ENCODE results near the gene MAP6.
"Not testable (repeated sequence)": the region's sequence is repeated elsewhere in the genome, so short reads cannot be mapped to it uniquely, and the experiment has no call there.

MAP6 gene

DNA sequence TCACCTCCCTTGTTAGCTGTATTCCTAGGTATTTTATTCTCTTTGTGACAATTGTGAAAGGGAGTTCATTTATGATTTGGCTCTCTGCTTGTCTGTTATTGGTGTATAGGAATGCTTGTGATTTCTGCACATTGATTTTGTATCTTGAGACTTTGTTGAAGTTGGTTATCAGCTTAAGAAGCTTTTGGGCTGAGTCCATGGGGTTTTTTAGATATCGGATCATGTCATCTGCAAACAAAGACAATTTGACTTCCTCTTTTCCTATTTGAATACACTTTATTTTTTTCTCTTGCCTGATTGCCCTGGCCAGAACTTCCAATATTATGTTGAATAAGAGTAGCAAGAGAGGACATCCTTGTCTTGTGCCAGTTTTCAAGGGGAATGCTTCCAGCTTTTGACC lies 15.0 kb upstream of the MAP6 start:
- no CpG with 5 or more reads among the region's 1 CpG for WGBS (ENCODE audit: extremely low coverage, insufficient coverage, insufficient read length)
- H4K12ac ChIP-seq (ENCODE audit: low read depth, low read length); H3K4me2 ChIP-seq (ENCODE audit: low read length); H2BK5ac ChIP-seq (ENCODE audit: low read depth, low read length, poor library complexity); H2AFZ ChIP-seq (ENCODE audit: insufficient read depth, low read length, poor library complexity); H3K79me2 ChIP-seq (ENCODE audit: control insufficient read depth, insufficient read depth, low read length, poor library complexity); H3K9ac ChIP-seq (ENCODE audit: low read length); H3K79me1 ChIP-seq (ENCODE audit: low read length); H3K27ac ChIP-seq (ENCODE audit: low read depth, low read length); H2BK120ac ChIP-seq (ENCODE audit: insufficient read depth, low read length, poor library complexity); H3K4ac ChIP-seq (ENCODE audit: low read depth, low read length); H3K36me3 ChIP-seq (ENCODE audit: control insufficient read depth in 1 of 2, insufficient read depth in 2 of 2, low read length in 2 of 2); H3K14ac ChIP-seq (ENCODE audit: low read length); H4K8ac ChIP-seq (ENCODE audit: low read depth, low read length); H3K4me3 ChIP-seq (ENCODE audit: low read depth, low read length); H3K23ac ChIP-seq (ENCODE audit: low read length); H3K27me3 ChIP-seq (ENCODE audit: insufficient read depth, low read length); H2AK5ac ChIP-seq (ENCODE audit: low read length); H3K18ac ChIP-seq (ENCODE audit: low read length); H2BK12ac ChIP-seq (ENCODE audit: low read length); H3K9me3 ChIP-seq (ENCODE audit: insufficient read depth, low read depth, low read length); H3K4me1 ChIP-seq (ENCODE audit: control insufficient read depth in 1 of 2, insufficient read depth in 2 of 2, low read length in 2 of 2); DNase-seq; H4K91ac ChIP-seq (ENCODE audit: low read depth, low read length): not testable (repeated sequence)

DNA sequence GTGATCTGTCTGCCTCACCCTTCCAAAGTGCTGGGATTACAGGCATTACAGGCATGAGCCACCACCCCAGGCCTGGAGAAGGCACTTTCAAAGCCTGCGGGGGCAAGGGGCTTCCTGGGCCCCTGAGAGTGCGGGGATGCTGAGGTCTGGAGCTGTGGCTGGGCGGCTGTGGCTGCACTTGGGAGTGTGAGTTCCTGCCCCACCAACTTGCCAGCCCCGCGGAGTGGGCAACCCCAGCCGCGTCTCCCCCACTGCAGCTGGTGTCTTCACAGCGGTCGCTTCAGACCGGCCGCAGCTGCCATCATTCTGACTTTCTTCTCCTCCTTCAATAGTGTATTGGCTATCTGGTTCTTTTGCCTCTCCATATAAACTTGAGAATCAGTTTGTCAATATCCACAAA lies 10.7 kb upstream of the MAP6 start:
- H4K8ac ChIP-seq (ENCODE audit: low read depth, low read length) = no peak overlapping the region
- no CpG with 5 or more reads among the region's 11 CpGs for WGBS (ENCODE audit: extremely low coverage, insufficient coverage, insufficient read length)
- H3K79me1 ChIP-seq (ENCODE audit: low read length) = no peaks in the 10 kb centered on the region
- no peak overlapping the region for H2BK12ac ChIP-seq (ENCODE audit: low read length)
- no peak overlapping the region for H4K91ac ChIP-seq (ENCODE audit: low read depth, low read length)
- H2AK5ac ChIP-seq (ENCODE audit: low read length) = no peak overlapping the region
- H3K36me3 ChIP-seq (ENCODE audit: control insufficient read depth in 1 of 2, insufficient read depth in 2 of 2, low read length in 2 of 2) = no peaks in the 10 kb centered on the region
- no peaks in the 10 kb centered on the region for H3K79me2 ChIP-seq (ENCODE audit: control insufficient read depth, insufficient read depth, low read length, poor library complexity)
- H2AFZ ChIP-seq (ENCODE audit: insufficient read depth, low read length, poor library complexity) = no peak overlapping the region
- H4K12ac ChIP-seq (ENCODE audit: low read depth, low read length) = no peak overlapping the region
- H3K27ac ChIP-seq (ENCODE audit: low read depth, low read length) = no peak overlapping the region
- H3K27me3 ChIP-seq (ENCODE audit: insufficient read depth, low read length) = no peaks in the 10 kb centered on the region
- no peak overlapping the region for H3K9ac ChIP-seq (ENCODE audit: low read length)
- H2BK5ac ChIP-seq (ENCODE audit: low read depth, low read length, poor library complexity) = no peak overlapping the region
- no peak for DNase-seq
- H3K9me3 ChIP-seq (ENCODE audit: insufficient read depth, low read depth, low read length) = peaks cover 1% of the 10 kb centered on the region
- no peak overlapping the region for H3K4me3 ChIP-seq (ENCODE audit: low read depth, low read length)
- H3K4me2 ChIP-seq (ENCODE audit: low read length) = no peak overlapping the region
- H3K14ac ChIP-seq (ENCODE audit: low read length) = no peak overlapping the region
- H3K23ac ChIP-seq (ENCODE audit: low read length) = no peak overlapping the region
- no peak overlapping the region for H3K4ac ChIP-seq (ENCODE audit: low read depth, low read length)
- no peak overlapping the region for H3K18ac ChIP-seq (ENCODE audit: low read length)
- H3K4me1 ChIP-seq (ENCODE audit: control insufficient read depth in 1 of 2, insufficient read depth in 2 of 2, low read length in 2 of 2) = no peaks in the 10 kb centered on the region
- H2BK120ac ChIP-seq (ENCODE audit: insufficient read depth, low read length, poor library complexity) = no peak overlapping the region

DNA sequence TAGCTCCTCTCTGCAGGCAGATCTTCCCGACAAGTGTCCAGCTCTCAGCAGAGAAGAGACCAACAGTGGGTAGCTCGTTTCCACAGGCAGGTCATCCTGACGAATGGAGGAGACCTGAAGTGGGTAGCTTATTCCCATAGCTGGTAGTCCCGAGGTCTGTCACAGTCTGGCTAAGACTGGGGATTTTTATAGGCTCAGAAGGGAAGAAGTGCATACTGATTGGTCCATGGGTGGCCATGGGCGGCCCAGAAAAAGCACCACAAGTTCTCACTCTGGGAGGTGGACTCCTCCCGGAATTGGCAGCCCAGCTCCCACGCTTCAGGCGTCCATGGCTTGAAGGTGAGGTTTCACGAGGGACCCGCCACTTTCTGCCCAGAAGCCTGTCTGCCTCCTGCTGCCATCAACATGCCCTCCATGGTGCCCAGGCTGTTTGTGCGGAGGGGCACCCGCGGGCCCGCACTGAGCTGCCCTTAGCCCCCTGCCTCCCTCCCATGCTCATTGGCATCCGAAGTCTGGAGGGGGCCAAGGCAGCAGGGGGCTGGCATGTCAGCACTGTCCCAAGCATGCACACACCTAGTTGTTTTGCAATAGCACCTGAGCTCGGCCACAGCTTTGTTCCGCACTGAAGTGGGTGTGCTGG lies 9.9 kb upstream of the MAP6 start:
- no peaks in the 10 kb centered on the region for H3K79me1 ChIP-seq (ENCODE audit: low read length)
- WGBS (ENCODE audit: extremely low coverage, insufficient coverage, insufficient read length) = no CpG with 5 or more reads among the region's 17 CpGs
- no peaks in the 10 kb centered on the region for H3K4me1 ChIP-seq (ENCODE audit: control insufficient read depth in 1 of 2, insufficient read depth in 2 of 2, low read length in 2 of 2)

DNA sequence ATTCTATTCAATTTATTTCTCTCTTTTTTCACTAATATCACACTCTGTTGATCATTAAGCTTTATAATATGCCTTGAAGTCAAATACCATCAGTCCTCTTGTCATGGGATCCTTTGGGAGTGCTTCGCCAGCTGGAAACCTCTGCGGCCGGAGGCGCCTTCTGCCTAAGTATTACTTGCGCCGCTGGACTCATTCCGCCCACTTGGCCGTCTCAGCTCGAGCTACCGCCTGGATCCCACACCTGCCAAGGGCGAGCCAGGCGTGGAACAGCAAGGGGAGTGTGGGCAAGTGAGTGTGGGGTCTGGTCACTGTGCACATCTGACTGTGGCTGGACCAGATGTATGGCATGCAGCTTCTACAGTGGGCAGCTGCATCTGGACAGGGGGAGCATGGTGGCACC lies 9.1 kb upstream of the MAP6 start:
- no peak overlapping the region for H3K4me2 ChIP-seq (ENCODE audit: low read length)
- H3K4me3 ChIP-seq (ENCODE audit: low read depth, low read length) = no peak overlapping the region
- H3K9me3 ChIP-seq (ENCODE audit: insufficient read depth, low read depth, low read length) = peaks cover 1% of the 10 kb centered on the region
- no peak for DNase-seq
- WGBS (ENCODE audit: extremely low coverage, insufficient coverage, insufficient read length) = no CpG with 5 or more reads among the region's 12 CpGs
- no peak overlapping the region for H3K23ac ChIP-seq (ENCODE audit: low read length)
- H3K27me3 ChIP-seq (ENCODE audit: insufficient read depth, low read length) = no peaks in the 10 kb centered on the region
- no peak overlapping the region for H4K12ac ChIP-seq (ENCODE audit: low read depth, low read length)
- no peaks in the 10 kb centered on the region for H3K79me1 ChIP-seq (ENCODE audit: low read length)
- H4K8ac ChIP-seq (ENCODE audit: low read depth, low read length) = no peak overlapping the region
- H4K91ac ChIP-seq (ENCODE audit: low read depth, low read length) = no peak overlapping the region
- no peak overlapping the region for H3K9ac ChIP-seq (ENCODE audit: low read length)
- no peak overlapping the region for H3K18ac ChIP-seq (ENCODE audit: low read length)
- H3K4ac ChIP-seq (ENCODE audit: low read depth, low read length) = no peak overlapping the region
- no peaks in the 10 kb centered on the region for H3K4me1 ChIP-seq (ENCODE audit: control insufficient read depth in 1 of 2, insufficient read depth in 2 of 2, low read length in 2 of 2)
- H2AK5ac ChIP-seq (ENCODE audit: low read length) = no peak overlapping the region
- H3K27ac ChIP-seq (ENCODE audit: low read depth, low read length) = no peak overlapping the region
- H3K36me3 ChIP-seq (ENCODE audit: control insufficient read depth in 1 of 2, insufficient read depth in 2 of 2, low read length in 2 of 2) = no peaks in the 10 kb centered on the region
- no peak overlapping the region for H2AFZ ChIP-seq (ENCODE audit: insufficient read depth, low read length, poor library complexity)
- no peak overlapping the region for H2BK12ac ChIP-seq (ENCODE audit: low read length)
- no peak overlapping the region for H2BK5ac ChIP-seq (ENCODE audit: low read depth, low read length, poor library complexity)
- H3K14ac ChIP-seq (ENCODE audit: low read length) = no peak overlapping the region
- H2BK120ac ChIP-seq (ENCODE audit: insufficient read depth, low read length, poor library complexity) = no peak overlapping the region
- H3K79me2 ChIP-seq (ENCODE audit: control insufficient read depth, insufficient read depth, low read length, poor library complexity) = no peaks in the 10 kb centered on the region

More for the DNA sequence above, 9.9 kb upstream of the MAP6 start:
- Histone ChIP-seq H3K23ac (ENCODE audit: low read length) (no peak overlapping the region), H2BK12ac (ENCODE audit: low read length) (no peak overlapping the region), H3K27me3 (ENCODE audit: insufficient read depth, low read length) (no peaks in the 10 kb centered on the region), H2BK120ac (ENCODE audit: insufficient read depth, low read length, poor library complexity) (no peak overlapping the region), H3K27ac (ENCODE audit: low read depth, low read length) (no peak overlapping the region), H3K9me3 (ENCODE audit: insufficient read depth, low read depth, low read length) (peaks cover 1% of the 10 kb centered on the region), H2AFZ (ENCODE audit: insufficient read depth, low read length, poor library complexity) (no peak overlapping the region), H4K12ac (ENCODE audit: low read depth, low read length) (no peak overlapping the region), H4K8ac (ENCODE audit: low read depth, low read length) (no peak overlapping the region), H3K79me2 (ENCODE audit: control insufficient read depth, insufficient read depth, low read length, poor library complexity) (no peaks in the 10 kb centered on the region), H3K18ac (ENCODE audit: low read length) (no peak overlapping the region), H3K36me3 (ENCODE audit: control insufficient read depth in 1 of 2, insufficient read depth in 2 of 2, low read length in 2 of 2) (no peaks in the 10 kb centered on the region), H2AK5ac (ENCODE audit: low read length) (no peak overlapping the region), H3K4me3 (ENCODE audit: low read depth, low read length) (no peak overlapping the region), H3K4ac (ENCODE audit: low read depth, low read length) (no peak overlapping the region), H3K4me2 (ENCODE audit: low read length) (no peak overlapping the region), H3K9ac (ENCODE audit: low read length) (no peak overlapping the region), H2BK5ac (ENCODE audit: low read depth, low read length, poor library complexity) (no peak overlapping the region), H3K14ac (ENCODE audit: low read length) (no peak overlapping the region), H4K91ac (ENCODE audit: low read depth, low read length) (no peak overlapping the region)
- DNase-seq = no peak

Data from trophoblast cell (in vitro differentiated cells and primary cell).